Esophagus (tissue), 2 donors: ENCODE measurements around the gene RAP1GAP. TPM values are rescaled to one million over a fixed set of nuclear protein-coding genes. Genes with fewer than 3 reads are reported as not detected.

Experiments
- H3K27ac ChIP-seq, 2 donors: one replicate each; pipeline ENCODE4 v1.5.1; 2013; ENCODE audit warnings: low read depth in 2 of 2, mild to moderate bottlenecking in 2 of 2, inconsistent platforms in 1 of 2, low read length in 1 of 2, moderate library complexity in 1 of 2
- H3K27me3 ChIP-seq, 2 donors: one replicate each; pipeline ENCODE4 v1.6.1; 2013; ENCODE audit warnings: low read length in 2 of 2, control low read depth in 1 of 2, mild to moderate bottlenecking in 1 of 2; ENCODE audit not compliant: insufficient read depth in 2 of 2, control insufficient read depth in 1 of 2
- H3K36me3 ChIP-seq, 2 donors: one replicate each; pipeline ENCODE4 v1.6.1; 2013; ENCODE audit warnings: low read length in 1 of 2; ENCODE audit not compliant: control insufficient read depth in 2 of 2, insufficient read depth in 2 of 2
- H3K4me1 ChIP-seq, 2 donors: one replicate each; pipeline ENCODE4 v1.6.1; 2013; ENCODE audit warnings: low read length in 1 of 2; ENCODE audit not compliant: control insufficient read depth in 2 of 2, insufficient read depth in 2 of 2
- H3K4me3 ChIP-seq, 2 donors: one replicate each; pipeline ENCODE4 v1.5.1; 2013; ENCODE audit warnings: low read length in 2 of 2, mild to moderate bottlenecking in 2 of 2, low read depth in 1 of 2, moderate library complexity in 1 of 2
- H3K9me3 ChIP-seq, 2 donors: one replicate each; pipeline ENCODE4 v1.6.1; 2013; ENCODE audit warnings: mild to moderate bottlenecking in 2 of 2, low read depth in 1 of 2, low read length in 1 of 2, moderate library complexity in 1 of 2; ENCODE audit not compliant: control insufficient read depth in 2 of 2, insufficient read depth in 1 of 2
- WGBS, 2 donors: extraction: QIAGEN DNeasy Blood & Tissue Kit; methylation state at CpG; one replicate each; pipeline ENCODE4 v1.1.7; 2013; 5-methylcytosine and 5-hydroxymethylcytosine counted together
- polyA plus RNA-seq, 2 donors: library from polyadenylated mRNA; stranded (reverse); fragments of 200-250 nt; gene quantifications; one replicate each; pipeline ENCODE4 v1.2.3, GENCODE V29; 2013
- donor health status: healthy with polysubstance abuse.
- donor health status: Bipolar disorder and iron deficiency.

The RAP1GAP gene
- polyA plus RNA-seq, 2 donors = 3.5 to 12.2 TPM

GRCh38 chr1:21590126-21590880 is 78.9 kb downstream of the RAP1GAP start:
- Histone ChIP-seq H3K27ac (no peak overlapping the region), H3K27me3 (no peaks in the 10 kb centered on the region), H3K36me3 (no peaks in the 10 kb centered on the region), H3K4me3 (no peak overlapping the region), H3K4me1 (peaks cover 0 to 5% of the 10 kb centered on the region in 2 donors), H3K9me3 (no peaks in the 10 kb centered on the region)
- 33 to 35% methylated on average over 19 to 23 of the region's 23 CpGs for WGBS, 2 donors

- 71 to 92% methylated on average over 5 of the region's 5 CpGs for WGBS, 2 donors
- no peak overlapping the region for H3K4me3 ChIP-seq
- H3K27me3 ChIP-seq = no peaks in the 10 kb centered on the region
- no peaks in the 10 kb centered on the region for H3K9me3 ChIP-seq
- H3K27ac ChIP-seq = no peak overlapping the region
- no peaks in the 10 kb centered on the region for H3K36me3 ChIP-seq
- peaks cover 0 to 5% of the 10 kb centered on the region in 2 donors for H3K4me1 ChIP-seq
Measured at GRCh38 chr1:21589618-21590017, 79.5 kb downstream of the RAP1GAP start.

- peaks cover 0 to 5% of the 10 kb centered on the region in 2 donors for H3K4me1 ChIP-seq
- H3K27me3 ChIP-seq = no peaks in the 10 kb centered on the region
- no peaks in the 10 kb centered on the region for H3K9me3 ChIP-seq
- 77 to 80% methylated on average over 5 of the region's 5 CpGs for WGBS, 2 donors
- no peak overlapping the region for H3K4me3 ChIP-seq
- H3K27ac ChIP-seq = no peak overlapping the region
- no peaks in the 10 kb centered on the region for H3K36me3 ChIP-seq
Measured at GRCh38 chr1:21587602-21587953, 81.6 kb downstream of the RAP1GAP start.

DNA sequence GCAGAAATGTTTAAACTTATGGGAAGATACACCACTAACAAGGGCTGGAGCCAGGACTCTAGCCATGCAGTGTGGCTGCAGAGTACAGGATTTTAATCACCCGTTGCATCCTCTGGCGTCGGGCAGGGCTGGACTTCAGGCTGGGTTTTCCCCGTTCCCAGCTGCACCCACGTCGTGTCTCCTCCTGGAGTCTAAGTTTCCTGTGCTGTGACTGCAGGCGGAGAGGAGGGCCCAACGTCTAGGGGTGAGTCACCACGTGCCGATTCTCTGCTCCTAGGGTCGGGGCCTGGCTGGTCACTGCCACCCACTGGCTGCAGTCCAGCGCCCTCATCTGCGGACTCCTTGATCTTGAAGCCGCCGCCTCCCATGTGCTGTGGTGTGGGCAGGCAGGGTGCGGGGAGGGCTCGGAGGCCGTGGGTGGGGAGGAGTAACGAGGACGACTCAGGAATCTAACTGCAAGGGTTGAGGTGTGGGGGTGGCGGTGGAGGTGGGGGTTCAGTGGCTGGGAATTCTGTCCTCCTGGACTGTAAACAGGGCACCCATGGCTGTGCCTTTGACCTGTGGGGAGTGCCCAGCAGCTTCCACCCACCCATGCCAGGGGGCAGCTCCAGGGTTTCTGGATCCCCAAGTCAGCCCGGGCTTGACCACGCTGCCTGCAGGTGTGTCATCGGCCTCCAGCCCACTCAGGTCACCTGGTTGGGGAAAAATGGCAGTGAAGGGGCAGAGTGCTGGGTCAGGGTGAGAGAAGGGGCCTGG is 82.1 kb downstream of the RAP1GAP start:
- Histone ChIP-seq H3K9me3 (no peaks in the 10 kb centered on the region), H3K27ac (no peak overlapping the region), H3K4me3 (no peak overlapping the region), H3K36me3 (no peaks in the 10 kb centered on the region), H3K4me1 (peaks cover 0 to 5% of the 10 kb centered on the region in 2 donors), H3K27me3 (no peaks in the 10 kb centered on the region)
- WGBS, 2 donors = 25 to 28% methylated on average over 24 of the region's 24 CpGs

- peaks cover 0 to 5% of the 10 kb centered on the region in 2 donors for H3K4me1 ChIP-seq
- H3K27me3 ChIP-seq = no peaks in the 10 kb centered on the region
- no peak overlapping the region for H3K4me3 ChIP-seq
- H3K36me3 ChIP-seq = no peaks in the 10 kb centered on the region
- H3K27ac ChIP-seq = no peak overlapping the region
- 38 to 52% methylated on average over 12 of the region's 12 CpGs for WGBS, 2 donors
- no peaks in the 10 kb centered on the region for H3K9me3 ChIP-seq
Measured at GRCh38 chr1:21586222-21586621, 82.9 kb downstream of the RAP1GAP start.

GRCh38 chr1:21585037-21585436 is 84.1 kb downstream of the RAP1GAP start:
- Histone ChIP-seq H3K36me3 (no peaks in the 10 kb centered on the region), H3K4me3 (no peak overlapping the region), H3K27me3 (no peaks in the 10 kb centered on the region), H3K4me1 (peaks cover 0 to 5% of the 10 kb centered on the region in 2 donors), H3K27ac (no peak overlapping the region), H3K9me3 (no peaks in the 10 kb centered on the region)
- 70 to 73% methylated on average over 9 of the region's 9 CpGs for WGBS, 2 donors

DNA sequence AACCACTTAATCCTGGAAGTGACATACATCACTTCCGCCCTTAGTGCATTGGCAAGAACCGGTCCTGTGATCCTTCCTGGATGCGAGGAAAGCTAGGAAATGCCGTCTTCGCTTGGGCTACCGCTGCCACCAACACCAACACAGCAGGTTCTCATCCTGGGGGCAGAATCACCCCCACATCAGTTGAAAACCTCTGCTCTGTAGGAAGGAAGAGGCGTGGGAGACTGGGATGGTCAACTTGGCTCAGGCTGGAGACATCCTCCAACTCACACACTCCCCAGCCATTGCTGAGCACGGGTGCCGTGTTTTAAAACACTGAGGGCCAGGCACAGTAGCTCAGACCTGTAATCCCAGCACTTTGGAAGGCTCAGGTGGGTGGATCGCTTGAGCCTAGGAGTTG is 85.1 kb downstream of the RAP1GAP start:
- 61 to 77% methylated on average over 10 of the region's 10 CpGs for WGBS, 2 donors
- Histone ChIP-seq H3K4me3 (no peak overlapping the region), H3K27me3 (no peaks in the 10 kb centered on the region), H3K4me1 (peaks cover 0 to 5% of the 10 kb centered on the region in 2 donors), H3K36me3 (no peaks in the 10 kb centered on the region), H3K27ac (no peak overlapping the region), H3K9me3 (no peaks in the 10 kb centered on the region)

GRCh38 chr1:21579791-21580190 is 89.4 kb downstream of the RAP1GAP start:
- H3K4me1 ChIP-seq = peaks cover 0 to 1% of the 10 kb centered on the region in 2 donors
- no peak overlapping the region for H3K4me3 ChIP-seq
- H3K9me3 ChIP-seq = peaks cover 0 to 2% of the 10 kb centered on the region in 2 donors
- 41 to 52% methylated on average over 3 of the region's 3 CpGs for WGBS, 2 donors
- H3K27ac ChIP-seq = no peak overlapping the region
- no peaks in the 10 kb centered on the region for H3K36me3 ChIP-seq
- H3K27me3 ChIP-seq = no peaks in the 10 kb centered on the region

- no peaks in the 10 kb centered on the region for H3K27me3 ChIP-seq
- H3K4me1 ChIP-seq = peaks cover 2 to 10% of the 10 kb centered on the region in 2 donors
- no peak overlapping the region for H3K4me3 ChIP-seq
- no peak overlapping the region for H3K27ac ChIP-seq
- no peaks in the 10 kb centered on the region for H3K36me3 ChIP-seq
- 83 to 87% methylated on average over 9 of the region's 9 CpGs for WGBS, 2 donors
- H3K9me3 ChIP-seq = peaks cover 0 to 2% of the 10 kb centered on the region in 2 donors
Measured at GRCh38 chr1:21577933-21578332, 91.2 kb downstream of the RAP1GAP start.
